Measurements from ENCODE around the gene GRM8.

GRM8 gene

DNA sequence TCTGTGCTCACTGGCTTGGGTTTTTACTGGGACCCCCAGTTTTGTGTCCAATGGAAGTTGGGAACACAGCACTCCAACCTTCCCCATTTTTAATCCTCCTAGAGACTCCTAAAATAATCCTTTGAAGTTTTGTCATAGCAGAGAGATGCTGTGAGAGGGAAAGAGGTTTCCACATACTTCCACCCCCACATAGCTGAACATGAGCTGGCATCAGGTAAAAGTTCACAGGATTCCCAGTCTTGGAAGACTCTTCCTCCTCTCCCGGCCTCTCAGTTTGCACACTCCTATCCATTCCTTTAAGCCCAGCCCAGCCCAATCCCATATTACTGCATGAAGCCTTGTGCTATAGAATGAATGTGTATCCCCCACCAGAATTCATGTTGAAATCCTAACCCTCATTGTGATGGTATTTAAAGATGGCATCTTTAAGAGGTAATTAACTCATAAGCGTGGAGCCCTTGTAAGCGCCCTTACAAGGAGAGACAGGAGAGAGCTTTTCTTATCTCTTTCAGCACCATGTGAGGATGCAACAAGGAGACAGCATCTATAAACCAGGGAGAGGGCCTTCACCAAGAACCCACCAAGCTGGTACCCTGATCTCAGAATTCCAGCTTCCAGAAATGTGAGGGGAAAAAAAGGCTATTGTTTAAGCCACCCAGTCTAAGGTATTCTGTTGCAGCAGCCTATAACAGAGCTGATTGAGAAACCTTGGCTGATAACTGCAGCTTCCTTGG is 22.4 kb downstream of the GRM8 start:
- DNase-seq (ENCODE audit: low read depth, low spot score): no peak

DNA sequence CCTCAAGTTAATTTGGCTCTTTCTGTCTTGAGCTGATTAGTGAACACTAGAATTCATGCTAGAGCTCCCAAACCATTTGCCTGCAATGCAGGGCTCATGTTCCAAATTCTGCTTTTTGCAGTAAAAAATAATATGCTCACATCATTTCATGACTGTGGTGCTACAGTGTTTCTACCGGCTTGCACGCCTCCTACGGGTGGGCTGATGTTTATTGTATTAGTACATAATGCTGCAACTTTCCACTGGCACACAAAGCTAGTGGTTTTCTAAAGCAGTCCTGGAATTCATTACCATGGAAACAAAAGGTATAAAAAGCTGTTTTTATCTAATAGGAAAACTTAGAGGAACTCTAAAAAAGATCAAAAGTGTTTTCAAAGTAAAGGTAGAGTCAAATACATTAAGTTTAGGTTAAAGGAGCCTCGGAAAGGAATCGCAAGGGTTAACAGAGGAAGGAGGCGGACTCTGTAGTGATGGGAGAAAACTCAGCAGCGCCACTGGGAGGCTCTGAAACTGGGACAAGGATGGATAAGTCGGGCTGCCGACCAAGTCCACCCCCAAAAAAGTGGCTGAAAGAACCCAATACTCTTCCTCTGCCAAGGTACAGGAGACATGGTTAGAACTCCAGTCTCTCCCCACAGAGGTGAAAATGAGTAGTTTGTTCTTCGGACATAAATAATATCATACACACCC is 25.9 kb downstream of the GRM8 start:
- DNase-seq (ENCODE audit: low read depth, low spot score): no peak

DNA sequence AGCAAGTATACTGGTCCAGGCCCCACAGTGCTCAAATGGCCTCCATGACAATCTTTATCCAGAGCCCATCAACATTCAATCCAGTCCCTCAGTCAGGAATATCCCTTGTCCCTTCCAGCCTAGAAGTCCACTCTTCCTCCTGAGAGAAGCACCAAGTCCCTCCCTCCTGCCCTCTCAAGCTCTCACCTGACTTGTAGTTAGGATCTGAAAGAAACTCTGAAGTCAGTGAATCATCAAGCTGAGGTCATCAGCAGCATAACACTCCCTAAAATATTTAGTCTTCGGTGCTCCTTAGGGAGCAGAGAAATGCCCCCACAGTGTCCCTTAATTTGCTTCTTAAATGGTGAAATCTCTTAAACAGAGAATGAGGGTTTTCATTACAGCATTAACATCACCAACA is 31.0 kb downstream of the GRM8 start:
- no peak for DNase-seq (ENCODE audit: low read depth, low spot score)

DNA sequence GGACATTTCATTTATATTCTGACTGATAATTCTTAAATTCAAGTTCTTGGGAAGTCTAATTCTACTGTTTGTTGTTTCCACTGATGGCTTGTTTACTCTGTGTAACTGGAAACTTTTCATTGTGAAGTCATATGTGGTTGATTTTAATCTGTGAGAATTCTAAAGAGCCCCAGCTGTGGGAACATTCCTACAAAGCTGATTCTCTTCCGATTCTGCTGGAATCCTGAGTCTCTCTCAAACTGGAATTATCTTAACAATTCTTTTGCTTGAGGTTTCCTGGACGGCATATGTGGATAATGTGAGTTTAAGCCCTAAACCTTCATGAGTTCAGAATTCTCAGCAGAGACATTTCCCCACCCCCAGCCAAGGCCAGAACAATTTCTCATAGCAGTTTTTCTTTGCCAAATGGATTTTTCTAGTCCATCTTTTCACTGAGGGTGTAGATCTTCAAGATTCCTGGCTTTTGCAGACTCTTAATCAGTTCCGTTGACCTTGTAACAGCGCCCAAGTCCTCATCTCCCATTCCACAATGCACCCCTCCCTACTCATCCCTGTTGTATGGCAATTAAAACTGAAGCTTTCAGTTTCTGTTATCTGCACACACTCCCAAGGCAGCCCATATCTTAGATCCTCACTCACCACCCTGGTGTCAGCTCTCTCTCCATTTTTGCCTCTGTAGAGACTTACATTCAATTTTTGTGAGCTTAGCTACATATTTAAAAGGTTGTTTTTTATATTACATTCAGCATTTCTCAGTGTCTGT is 37.6 kb downstream of the GRM8 start:
- no peak for DNase-seq (ENCODE audit: low read depth, low spot score)

DNA sequence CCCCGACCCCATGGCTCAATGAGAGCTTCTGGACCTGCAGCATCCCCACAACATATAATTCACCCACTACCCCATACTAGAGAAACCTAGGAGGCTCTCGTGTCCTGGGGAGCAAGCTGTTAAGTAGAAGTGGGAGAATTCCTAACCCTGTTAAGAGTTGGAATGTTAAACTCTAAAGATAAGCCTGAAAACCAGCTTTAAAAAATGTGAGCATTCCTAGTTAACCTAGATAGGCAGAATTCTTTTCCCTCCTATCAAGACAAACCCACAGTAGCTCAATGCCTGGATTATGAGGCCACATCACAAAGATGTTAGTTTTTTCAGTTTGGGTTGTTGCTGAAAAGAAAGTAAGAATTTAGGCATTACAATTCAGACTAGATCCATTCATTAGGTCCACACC is 42.9 kb downstream of the GRM8 start:
- no peak for DNase-seq (ENCODE audit: low read depth, low spot score)

DNA sequence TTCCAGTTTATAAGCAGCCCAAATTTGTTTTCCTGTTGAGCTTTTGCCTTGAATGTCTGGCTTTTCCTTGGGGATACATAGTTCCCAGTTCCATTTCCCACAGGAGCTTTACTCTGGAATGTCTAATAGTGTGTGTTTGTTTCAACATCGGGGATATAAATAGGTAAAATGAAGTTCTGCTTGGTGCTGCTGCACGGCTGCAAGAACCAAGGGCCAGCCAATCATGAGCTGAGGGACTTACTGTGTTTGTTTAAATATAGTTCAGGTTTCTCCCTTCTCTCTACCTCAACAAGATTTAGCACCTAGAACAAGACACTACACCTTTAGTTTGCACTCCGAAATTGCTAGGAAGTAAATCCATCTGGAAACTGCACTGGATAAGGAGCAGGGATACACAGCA is 43.9 kb downstream of the GRM8 start:
- no peak for DNase-seq (ENCODE audit: low read depth, low spot score)

DNA sequence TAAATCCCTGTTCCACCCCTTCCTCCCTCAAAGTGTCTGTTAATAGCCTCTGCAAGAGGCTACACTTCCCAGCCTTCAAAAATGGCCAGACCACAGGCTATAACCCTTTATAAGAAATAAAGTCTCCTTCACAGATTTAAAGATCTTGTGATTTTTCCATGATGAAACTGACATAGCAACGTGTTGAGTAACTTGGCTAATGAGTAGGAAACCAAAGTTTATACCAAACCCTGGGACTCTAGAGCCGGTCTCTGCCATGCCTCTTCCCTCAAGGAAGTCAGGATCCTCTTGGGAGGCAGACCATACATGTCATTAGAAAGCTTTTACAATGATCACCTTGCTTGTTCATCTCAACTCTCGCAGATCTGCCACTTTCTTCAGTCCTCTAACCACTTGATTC is 44.4 kb downstream of the GRM8 start:
- no peak for DNase-seq (ENCODE audit: low read depth, low spot score)

DNA sequence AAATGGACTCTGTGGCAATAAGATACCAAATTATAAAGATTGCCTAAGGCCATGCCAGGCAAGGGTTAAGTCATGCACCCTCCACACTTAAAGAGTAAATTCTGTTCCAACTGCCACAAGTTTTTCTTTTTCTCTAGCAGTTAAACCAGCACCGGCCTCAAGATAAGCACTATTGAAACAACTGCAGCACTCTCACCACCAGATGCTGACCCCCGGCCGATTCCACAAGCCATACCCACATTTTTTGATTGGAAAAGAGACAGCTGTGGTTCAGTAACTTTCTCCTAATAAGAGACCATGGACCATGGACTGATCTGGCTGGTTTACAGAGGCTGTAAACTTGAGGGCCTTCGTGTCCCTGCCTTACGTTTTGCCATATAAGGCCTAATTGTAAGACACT is 44.9 kb downstream of the GRM8 start:
- no peak for DNase-seq (ENCODE audit: low read depth, low spot score)

DNA sequence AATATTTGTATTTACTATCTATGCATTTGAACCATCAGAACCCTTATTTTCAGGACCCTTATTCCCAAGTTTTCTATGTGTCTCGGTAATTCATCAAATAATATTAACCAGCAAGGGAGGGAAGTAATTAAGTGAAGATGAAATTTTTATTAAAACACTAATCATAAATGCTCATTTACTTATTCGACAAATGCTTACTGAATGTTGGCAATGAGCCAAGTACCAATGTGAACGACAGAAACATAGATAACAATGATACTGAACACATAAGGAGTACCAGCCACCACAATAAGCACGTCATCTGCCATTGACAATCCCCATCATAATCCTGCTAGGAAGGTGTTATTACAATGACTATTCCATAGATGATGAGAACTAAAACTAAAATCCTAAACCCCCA is 45.5 kb downstream of the GRM8 start:
- DNase-seq (ENCODE audit: low read depth, low spot score): no peak

DNA sequence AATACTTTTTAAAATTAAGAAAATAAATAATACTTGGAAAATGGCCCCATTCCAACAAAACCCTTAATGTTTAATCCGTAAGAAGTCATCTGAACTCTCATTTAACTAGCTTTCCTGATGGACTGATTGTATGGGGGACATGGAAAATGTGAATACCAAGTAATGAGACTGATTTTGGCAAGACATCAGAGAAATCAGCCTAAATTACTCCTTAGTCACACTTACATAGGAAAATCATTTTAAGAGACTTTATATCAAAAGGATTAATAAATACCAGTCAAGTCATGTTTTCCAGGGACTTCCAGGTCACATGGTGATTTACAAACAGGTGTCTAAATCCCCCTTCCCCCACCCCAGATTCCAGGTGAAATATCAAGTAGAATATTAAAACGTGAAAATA is 58.2 kb downstream of the GRM8 start:
- no peak for DNase-seq (ENCODE audit: low read depth, low spot score)

DNA sequence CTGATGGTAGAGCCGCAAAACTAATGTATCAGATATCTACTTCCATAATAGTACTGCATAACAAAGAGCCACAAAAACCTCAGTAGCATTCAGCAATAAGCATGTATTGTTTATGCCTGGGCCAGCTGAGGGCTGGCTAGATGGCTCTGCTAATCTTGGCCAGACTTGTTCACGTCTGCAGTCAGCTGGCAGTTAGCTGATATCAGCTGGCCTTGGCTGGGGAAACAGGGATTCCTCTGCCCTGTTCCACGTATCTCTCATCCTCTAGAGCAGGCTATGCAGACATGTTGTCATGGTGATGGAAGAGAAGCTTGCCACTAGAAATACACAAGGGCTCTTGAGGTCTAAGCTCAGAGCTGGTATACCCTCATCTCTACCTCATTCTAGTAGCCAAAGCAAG is 62.9 kb downstream of the GRM8 start:
- DNase-seq (ENCODE audit: low read depth, low spot score): no peak

DNA sequence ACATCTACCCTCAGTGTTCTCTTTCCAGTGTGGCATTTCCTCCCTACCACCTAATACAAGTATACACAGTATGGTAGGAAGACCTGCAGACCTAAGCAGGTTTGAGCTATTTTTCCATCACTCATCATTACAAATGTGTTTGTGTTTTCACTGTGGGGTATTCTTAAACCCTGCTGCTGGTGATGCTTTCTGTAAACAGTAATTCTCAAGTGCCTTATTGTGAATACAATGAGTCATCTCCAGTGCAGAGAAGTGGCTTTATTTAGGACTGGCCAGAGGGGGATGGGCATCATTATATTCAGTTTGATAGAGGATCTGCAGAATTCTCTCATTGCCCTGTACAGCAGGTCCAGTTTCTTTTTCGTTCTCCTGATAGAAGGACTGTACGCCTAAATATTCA is 63.7 kb downstream of the GRM8 start:
- no peak for DNase-seq (ENCODE audit: low read depth, low spot score)

DNA sequence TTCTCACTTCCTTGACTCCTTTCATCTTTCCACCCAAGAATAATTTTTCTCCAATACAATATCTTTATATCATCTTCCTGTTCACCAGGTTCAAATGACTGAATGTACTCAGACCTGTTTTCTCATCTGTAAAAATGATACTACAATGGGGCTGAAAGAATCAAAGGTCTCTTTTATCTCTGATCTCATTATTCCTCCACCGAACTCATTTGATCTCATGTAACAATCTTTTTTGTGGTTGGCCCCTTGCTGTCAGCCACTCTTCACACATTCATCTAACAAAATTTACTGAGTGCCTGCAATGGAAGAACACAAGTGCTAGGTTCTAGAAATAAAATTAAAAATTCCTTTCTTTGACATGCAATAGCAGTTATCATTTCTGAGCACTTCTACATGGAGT is 65.0 kb downstream of the GRM8 start:
- no peak for DNase-seq (ENCODE audit: low read depth, low spot score)

DNA sequence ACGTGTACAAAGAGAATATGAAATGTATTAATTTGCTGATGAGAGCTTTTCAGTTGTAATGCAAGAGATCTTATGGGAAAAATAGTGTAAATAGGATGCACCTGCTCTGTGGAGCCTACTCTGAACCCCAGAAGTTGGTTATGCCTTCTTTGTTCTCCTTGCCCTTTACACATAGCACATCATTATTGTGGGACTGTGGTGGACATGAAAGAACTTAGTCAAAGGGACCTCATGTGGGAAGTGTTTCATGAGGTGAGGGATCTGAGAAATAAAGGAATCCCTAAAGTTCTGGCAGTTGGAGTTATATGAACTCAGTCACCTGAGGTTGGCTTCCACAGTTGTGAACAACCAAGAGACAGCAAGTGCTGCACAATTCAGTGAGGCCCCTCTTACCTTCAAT is 66.1 kb downstream of the GRM8 start:
- DNase-seq (ENCODE audit: low read depth, low spot score): no peak

DNA sequence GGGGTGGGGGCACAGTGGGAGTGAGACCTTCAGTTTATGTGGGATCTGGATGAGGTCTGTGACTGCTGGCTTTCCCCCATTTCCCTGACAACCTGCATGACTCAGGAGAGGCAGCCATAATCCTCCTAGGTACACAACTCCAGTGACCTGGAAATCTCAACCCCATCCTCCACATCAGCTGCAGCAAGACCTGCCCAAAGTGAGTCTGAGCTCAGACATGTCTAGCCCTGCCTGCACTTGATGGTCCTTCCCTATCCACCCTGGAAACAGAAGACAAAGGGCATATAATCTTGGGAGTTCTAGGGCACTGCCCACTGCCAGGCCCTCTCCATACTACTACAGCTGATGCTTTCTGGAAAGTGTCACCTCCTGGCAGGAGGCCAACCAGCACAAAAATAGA is 75.6 kb downstream of the GRM8 start:
- no peak for DNase-seq (ENCODE audit: low read depth, low spot score)

DNA sequence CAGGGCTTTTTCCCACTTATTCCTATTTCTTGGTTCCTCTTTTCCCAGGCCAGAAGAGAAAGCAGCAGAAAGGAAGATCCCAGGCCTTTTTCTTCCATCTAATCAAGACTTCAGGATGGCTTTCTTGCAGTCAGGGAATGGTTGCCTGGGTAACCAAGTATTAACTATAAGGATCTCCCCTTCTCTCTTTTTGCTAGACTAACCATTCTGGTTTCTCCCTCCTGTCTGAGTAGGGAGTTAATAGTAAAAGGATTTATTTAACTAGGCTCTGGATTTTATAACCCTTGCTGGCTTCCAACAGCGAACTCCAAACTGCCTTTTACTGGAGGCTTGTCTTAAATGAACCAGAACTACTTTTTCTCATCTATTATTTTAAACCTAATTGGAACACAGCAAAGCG is 90.4 kb downstream of the GRM8 start:
- no peak for DNase-seq (ENCODE audit: low read depth, low spot score)

DNA sequence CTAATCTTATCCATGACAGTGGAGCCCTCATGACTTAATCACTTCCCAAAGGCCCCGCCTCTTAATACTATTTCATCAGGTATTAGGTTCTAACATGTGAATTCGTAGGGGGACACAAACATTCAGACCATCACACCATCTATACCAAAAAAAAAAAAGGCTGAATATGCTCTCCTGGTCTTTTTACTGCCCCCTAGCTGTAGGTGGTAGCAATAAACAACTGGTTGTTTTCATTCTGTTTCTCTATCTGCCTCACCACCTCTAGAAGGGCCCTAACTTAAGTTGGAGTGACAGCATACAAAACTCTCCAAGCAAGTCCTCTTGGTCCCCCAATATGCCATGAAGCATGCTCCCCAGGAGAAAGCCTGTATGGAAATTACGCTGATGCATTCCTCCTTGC is 94.1 kb downstream of the GRM8 start:
- no peak for DNase-seq (ENCODE audit: low read depth, low spot score)

DNA sequence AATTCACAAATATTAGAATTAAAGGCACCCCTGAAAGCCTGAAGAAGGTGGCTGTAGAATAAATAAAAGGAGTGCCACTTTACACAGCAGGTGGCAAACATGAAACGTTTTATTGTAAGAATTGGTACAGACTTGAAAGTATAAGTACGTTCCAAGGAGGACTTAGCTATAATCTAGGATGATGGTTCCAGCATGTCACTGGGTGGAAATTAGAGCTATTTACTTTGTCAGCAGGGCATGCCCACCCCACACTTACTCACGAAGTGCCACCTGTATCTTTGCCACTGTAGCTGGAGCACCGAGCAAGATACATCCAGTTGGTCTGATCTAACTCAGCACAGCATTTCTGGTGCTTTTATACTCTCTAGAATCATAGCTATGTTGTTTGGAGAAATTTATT is 97.8 kb downstream of the GRM8 start:
- DNase-seq (ENCODE audit: low read depth, low spot score): no peak

DNA sequence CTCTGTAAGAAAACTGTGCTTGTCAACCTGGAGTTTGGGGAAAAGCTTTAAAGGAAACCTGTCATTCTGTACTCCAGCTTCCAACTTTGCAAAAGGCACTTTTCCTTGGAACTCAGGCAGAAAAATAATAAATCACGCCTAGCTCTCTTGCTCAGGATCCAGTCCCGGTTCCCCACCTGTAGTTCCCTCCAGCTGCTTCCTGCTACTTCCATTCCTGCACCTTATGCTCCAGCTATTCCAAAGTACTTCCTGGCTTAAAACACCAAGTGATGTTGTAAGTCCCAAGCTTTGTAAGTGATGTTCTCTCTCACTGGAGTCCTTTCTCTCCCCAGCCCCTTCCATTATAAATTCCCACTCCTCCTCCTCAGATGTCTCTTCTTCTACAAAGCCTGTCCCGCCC is 98.6 kb downstream of the GRM8 start:
- no peak for DNase-seq (ENCODE audit: low read depth, low spot score)

DNA sequence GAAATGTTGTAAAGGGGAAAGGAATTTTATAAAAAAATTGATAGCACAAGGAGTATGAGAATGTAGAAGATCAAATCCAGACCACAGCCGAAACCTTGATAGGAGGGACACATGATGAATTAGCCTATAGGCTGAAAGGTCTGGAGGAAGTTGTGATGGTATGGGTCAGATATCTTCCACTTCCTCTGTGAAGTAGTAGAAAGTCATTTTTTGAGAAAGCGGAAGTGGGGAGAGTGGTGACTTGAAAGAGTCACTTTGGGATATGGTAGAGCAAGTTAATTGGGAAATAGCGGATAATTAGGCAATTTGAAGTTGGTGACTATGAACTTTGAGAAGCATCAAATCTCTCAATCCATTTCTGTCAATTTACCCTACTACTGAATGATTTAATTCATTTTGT is 99.4 kb downstream of the GRM8 start:
- DNase-seq (ENCODE audit: low read depth, low spot score): no peak

DNA sequence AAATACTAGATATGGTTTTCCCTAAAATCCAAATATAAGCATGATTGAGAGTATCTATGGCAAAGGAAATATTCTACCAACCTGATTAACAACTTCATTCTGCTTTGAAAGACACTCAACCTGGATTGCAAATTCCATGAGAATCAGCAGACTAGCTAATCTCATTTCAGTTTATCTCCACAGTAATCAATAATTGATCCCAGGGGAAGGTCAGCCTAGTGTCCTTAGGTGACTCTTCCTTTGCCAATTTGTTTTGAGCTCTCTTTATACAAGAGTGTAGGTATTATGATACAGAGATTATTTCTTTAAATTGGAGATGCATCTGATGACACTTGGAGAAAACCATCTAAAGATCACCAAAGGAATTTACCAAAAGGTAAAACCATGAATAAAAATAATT is 100.3 kb downstream of the GRM8 start:
- no peak for DNase-seq (ENCODE audit: low read depth, low spot score)

DNA sequence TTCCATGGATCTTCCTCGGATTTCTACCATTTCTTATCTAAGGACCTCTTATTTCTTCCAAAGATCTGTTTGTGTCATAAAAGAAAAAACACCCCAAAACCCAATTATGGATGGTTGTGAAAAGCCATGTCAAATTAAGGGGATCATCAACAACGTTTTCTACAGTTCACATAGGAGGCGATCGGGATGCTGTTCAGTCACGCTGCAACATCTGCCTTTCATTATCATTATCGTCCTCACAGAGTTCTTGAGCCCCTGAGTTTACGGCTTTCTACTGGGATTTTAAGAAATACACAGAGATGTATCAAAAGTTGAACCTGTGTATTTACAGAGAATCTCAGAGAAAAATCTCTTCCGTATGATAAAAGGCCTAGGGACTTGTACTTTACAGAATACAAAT is 101.4 kb downstream of the GRM8 start:
- DNase-seq (ENCODE audit: low read depth, low spot score): no peak

DNA sequence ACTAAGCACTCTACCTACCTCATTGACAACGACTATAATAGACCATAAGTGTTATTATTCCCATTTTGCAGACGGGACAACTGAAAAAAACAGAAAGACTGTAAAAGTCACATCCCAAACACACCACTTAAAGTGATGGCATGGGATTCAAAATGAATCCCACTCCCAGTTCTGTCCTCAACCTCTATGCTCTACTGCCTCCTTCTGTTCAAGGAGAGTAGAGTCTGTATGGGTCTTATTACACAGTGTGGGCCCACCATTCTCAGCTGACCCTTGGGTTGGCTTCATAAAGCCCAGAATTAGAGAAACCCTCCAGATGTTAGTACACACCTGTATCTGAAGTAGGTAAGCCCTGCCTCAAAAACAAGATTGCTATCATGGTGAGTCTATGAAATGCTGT is 102.2 kb downstream of the GRM8 start:
- DNase-seq (ENCODE audit: low read depth, low spot score): no peak

All from activated naive CD8-positive, alpha-beta T cell treated with anti-CD3 and anti-CD28 coated beads, Interleukin-2, amount 50 U/mL, for 16 hours (primary cell).